GM18526 (cell line): ENCODE measurements around the gene DPP7.
A peak's percentile ranks its signal among the peaks of the same experiment; 100 is the strongest.

Source experiments
- POLR2A ChIP-seq: IDR thresholded peaks from 3 replicates; pipeline ENCODE4 v1.6.1; 2011; ENCODE audit not compliant: insufficient read length; ENCODE audit errors: extremely low read depth

Gene DPP7

DNA sequence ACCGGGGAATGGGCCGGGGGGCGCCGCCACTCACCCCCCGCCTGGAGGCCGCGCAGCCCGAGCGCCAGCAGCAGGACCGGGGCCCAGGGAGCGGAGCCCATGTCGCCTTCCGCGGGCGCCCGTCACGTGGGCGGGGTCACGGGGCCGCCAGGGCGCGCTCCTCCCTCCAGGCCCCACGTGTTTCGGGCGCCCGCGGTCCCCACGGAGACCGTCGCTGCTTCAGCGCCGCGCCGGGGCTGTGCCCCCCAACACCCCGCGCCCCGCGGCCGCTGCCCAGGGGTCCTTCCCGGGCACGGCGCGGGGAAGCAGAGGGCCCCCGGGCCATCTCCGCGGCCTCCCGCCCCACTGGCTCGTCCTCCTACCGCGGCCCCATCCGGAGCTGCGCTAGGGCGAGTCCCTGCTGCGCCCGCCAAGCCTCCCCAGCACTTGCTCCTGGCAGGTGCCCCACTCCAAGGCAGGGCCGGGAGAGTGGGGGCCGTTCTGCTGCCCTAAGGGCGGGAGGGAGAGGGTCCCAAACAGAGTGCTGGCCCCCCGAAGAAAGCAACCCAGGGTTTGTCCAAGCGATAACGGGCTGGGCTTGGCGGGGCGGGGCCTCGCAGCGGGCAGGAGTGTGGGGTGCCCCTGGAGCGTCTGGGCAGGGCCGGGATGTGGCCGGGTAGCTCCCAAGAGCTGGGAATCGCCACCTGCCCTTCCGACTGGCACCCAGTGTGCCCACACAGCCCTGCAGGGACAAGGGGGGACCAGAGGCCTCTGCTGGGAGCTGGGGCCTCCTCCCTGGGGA, at the start of gene DPP7:
Gene DPP7, minus strand, starts transcription at position 121 of the 781 bp plus-strand sequence. Its CDS starts 20 bp downstream, at position 101.
- TF ChIP-seq POLR2A, result peak; percentile 82

DNA sequence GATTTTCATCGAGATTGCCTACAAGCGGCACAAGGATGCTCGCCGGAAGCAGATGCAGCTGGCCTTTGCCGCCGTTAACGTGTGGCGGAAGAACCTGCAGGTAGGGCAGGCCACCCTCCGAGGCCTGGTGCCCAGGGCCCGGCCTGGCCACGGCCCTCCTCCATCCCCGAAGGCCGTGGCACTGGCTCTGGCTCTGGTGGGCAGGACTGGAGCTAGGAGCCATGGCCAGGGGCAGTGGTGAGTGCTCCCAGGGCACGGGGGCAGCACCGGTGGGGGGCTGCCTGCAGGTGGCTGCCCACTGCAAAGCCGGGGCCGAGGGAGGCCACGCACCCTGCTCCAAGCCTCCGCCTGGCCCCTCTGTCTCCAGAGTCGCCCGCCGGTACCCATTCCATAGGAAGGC, 49.3 kb upstream of the DPP7 start:
- TF ChIP-seq POLR2A, result no peak

DNA sequence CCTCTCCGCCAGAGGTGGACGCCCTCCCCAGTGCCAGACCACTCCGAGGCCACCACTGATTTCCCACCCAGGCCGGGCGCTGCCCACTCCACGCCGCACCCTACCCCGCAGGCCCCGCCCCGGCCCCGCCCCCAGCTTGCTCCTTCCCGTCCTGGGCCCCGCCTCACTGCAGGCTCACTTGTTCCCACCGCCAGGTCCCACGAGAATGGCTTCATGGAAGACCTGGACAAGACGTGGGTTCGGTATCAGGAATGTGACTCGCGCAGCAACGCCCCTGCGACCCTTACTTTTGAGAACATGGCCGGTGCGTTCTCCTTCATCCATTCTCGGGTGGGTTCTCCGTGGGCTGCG, 48.8 kb upstream of the DPP7 start:
- no peak for TF ChIP-seq POLR2A

DNA sequence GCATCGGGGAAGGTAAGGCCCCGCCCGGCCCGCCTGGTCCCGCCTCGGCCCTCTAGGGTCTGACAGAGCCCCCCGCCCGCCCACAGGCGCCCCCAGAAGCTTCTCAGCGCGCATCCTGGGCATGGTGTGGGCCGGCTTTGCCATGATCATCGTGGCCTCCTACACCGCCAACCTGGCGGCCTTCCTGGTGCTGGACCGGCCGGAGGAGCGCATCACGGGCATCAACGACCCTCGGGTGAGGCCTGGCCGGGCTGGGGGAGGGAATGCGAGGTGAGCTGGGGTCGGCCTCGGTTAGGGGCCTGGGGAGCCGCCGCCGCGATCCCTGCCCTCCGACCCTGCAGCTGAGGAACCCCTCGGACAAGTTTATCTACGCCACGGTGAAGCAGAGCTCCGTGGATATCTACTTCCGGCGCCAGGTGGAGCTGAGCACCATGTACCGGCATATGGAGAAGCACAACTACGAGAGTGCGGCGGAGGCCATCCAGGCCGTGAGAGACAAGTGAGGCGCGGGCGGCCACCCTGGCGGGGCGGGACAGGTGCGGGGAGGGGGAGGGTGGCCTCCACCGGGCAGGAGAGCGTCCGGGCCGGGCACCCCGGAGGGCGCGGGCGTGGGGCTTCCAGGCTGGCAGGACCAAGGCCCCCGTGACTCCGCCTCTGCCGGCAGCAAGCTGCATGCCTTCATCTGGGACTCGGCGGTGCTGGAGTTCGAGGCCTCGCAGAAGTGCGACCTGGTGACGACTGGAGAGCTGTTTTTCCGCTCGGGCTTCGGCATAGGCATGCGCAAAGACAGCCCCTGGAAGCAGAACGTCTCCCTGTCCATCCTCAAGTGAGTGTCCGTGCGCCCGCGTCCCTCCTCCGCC, 48.2 kb upstream of the DPP7 start:
- TF ChIP-seq POLR2A, result no peak

DNA sequence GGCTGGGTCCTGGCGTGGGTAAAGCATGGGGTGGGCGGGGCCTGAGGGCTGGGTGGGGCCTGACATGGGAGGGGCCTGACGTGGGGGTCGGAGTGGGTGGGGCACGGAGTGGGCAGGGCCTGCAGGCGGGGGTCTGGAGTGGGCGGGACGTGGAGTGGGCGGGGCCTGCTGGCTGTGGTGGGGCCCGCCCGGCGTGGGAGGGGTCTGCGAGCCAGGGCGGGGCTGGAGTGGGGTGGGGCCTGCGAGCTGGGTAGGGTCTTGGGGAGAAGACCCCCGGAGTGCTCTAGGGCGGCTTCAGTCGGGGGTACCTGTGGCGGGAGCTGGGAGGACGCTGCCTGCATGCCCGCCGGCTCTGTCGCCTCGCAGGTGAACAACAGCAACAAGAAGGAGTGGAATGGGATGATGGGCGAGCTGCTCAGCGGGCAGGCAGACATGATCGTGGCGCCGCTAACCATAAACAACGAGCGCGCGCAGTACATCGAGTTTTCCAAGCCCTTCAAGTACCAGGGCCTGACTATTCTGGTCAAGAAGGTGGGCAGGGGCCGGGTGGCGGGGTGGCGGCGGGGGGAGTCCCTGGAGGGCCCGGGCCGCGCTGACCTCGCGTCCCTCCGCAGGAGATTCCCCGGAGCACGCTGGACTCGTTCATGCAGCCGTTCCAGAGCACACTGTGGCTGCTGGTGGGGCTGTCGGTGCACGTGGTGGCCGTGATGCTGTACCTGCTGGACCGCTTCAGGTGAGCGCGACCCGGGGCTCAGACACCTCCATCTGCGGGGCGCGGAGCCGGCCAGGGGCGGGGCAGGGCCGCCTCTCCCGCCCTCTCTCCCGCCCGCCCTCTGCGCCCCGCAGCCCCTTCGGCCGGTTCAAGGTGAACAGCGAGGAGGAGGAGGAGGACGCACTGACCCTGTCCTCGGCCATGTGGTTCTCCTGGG, 47.3 kb upstream of the DPP7 start:
- no peak for TF ChIP-seq POLR2A

DNA sequence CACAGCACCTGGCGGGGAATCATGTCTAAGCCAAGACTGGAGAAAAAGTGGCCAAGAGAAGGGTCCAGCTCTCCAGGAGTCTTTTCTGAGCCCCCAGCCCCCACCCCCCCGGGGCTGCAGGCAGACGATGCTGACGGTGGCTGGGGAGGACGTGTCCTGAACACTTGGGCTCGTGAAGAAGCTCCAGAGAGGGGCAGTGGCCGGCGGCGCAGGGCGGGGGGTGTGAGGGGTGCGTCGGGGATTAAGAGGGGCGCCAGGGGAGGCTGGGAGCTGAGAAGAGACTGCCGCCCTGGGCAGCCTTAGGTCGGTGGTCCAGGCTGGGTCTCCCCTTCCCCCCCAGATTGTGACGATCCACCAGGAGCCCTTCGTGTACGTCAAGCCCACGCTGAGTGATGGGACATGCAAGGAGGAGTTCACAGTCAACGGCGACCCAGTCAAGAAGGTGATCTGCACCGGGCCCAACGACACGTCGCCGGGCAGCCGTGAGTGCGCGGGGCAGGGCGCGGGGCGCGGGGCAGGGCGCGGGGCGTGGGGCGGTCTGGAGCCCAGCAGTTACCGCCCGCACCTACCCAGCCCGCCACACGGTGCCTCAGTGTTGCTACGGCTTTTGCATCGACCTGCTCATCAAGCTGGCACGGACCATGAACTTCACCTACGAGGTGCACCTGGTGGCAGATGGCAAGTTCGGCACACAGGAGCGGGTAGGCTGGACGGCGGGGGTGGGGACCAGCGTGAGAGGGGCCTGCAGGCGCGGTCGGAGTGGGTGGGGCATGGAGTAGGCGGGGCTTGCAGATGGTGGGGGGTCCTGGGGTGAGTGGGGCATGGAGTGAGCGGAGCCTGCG, 46.4 kb upstream of the DPP7 start:
- no peak for TF ChIP-seq POLR2A

DNA sequence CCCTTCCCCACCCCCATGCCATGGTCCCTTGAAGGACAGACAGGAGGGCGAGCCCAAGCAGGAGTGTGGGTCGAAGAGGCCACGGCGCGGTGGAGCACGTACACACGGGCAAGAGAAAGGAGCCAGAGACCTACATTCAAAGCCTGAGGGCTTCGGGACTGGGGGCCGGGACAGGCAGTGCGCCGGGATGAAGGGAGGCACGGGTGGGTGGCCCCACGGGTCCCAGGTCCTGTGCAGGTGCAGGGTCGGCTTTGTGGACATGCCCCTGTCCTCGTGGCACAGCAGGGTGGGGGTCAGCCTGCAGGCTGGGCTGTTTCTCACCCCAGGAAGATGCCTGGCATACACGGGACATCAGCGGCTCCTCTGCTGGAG, 45.5 kb upstream of the DPP7 start:
- TF ChIP-seq POLR2A, result no peak

DNA sequence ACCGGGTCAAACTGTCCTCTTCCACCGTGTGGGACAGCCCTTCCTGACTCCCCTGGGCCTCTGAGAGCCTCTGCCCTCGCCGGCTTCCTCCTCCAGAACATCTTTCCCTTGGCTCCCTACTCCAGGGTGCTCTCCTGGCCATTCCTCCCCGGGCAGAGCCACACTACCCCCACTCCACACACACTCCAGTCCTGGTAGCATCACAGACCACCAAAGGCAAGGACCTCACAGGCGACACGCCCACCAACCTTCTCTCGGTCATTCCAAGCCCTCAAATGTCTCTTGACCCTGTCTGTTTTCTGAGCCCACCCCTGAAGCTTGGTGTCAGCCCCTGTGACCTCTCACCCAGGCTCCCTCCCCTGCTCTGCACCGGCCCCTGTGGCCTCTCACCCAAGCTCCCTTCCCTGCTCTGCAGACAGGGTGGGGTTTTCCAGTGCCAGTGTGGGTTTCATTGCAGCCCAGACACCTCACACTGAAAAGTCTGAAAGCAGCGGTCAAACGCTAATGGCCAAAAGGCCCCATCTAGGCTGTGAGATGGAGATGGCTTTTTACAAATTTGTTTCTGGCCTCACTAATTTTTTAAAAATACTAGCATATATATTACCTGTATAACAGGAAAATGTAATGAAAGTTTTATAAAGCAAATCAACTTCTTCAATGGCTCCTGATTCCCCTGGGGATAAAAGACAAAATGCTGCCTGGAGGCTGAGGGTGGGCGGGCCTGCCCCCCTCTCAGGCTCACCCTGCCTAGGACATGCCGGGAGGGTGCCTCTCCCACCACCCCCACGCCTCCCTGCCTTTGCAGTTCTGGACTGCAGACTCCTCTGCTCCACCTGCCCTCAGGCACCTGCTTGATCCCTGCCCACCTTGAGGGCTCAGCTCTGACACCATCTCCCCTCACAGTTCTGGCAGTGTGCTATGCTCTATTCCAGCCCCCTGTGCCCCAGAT, 44.8 kb upstream of the DPP7 start:
- TF ChIP-seq POLR2A, result no peak

DNA sequence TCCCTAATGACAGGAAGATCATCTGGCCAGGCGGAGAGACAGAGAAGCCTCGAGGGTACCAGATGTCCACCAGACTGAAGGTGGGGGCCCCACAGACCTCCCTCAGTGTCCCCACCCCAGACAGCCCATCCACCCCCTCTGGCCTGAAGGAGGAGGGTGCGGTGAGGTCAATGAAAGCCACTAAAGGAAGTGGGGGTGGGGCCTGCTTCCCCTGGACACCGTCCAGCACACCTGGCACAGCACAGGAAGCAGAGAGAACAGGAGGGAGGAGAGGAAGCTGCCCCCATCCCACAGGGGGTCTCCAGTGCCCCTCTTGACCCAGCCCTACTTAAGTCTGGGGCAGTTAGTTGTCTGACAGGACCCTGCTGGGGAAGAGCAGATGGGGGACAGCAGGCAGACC, 44.1 kb upstream of the DPP7 start:
- TF ChIP-seq POLR2A, result no peak

DNA sequence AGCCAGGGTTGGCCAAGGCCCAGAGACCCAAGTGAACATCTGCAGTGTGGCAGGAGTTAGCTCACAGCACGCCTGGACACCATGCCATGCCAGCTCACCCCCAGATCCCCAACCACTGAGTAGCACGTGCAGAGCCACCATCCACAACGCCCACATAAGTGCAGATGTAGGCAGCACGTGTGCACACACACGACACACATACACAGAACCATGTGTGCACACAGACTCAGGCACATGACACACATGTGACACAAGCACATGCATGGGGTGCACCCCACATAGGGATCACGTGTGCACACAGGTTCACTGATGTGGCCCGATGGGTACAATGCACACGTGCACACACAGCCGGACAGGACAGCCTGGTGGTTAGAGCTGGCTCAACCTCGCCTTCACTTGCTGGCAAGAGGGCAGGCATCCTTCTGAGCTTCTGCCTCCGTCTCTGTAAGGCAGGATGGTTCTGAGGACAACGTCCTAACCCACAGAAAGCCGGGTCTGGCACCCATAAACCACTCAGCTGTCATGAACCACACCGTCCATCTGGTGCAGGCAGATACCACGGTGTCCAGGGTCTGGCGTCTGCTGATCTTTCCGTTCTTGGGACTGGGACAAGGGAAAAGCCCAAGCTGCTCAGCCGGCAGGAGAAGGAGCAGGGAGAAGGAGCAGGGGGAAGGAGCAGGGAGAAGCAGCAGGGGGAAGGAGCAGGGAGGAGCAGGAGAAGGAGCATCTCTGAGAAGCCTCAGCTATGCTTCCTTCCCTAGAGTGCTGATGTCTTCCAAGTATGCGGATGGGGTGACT, 43.3 kb upstream of the DPP7 start:
- no peak for TF ChIP-seq POLR2A

DNA sequence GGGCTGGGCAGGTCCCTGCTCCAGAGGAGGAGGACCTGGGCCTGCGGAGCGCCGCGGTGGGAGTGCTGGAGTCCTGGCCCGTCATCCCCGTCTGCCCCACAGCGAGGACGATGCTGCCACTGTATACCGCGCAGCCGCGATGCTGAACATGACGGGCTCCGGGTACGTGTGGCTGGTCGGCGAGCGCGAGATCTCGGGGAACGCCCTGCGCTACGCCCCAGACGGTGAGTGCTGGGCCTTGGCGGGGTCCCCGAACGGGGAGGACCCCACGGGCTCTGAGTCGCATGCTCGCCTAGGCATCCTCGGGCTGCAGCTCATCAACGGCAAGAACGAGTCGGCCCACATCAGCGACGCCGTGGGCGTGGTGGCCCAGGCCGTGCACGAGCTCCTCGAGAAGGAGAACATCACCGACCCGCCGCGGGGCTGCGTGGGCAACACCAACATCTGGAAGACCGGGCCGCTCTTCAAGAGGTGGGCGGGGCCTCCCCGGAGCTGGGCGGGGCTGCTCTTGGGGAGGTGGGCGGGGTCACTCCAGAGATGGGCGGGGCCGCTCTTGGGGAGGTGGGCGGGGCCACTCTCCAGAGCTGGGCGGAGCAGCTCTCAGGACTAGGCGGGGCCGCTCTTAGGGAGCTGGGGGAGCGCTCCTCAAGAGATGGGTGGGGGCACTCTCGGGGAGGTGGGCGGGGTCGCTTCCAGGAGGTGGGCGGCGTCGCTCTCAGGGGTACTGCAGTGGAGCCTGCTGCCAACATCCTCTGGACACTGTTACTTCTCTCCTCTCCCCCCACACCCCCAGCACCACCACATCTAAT, 42.2 kb upstream of the DPP7 start:
- peak; percentile 43 for TF ChIP-seq POLR2A
